HEK293 (cell line): ENCODE results near the gene CTTN.

ENCODE experiments used
- CTCF ChIP-seq: fragments of 450-650 bp; formaldehyde crosslinking; IDR thresholded peaks from 2 replicates; pipeline ENCODE4 v1.5.1; 2016; ENCODE audit warnings: missing biosample characterization, missing genetic modification characterization
- ZNF518A ChIP-seq: fragments of 450-650 bp; formaldehyde crosslinking; conservative IDR thresholded peaks from 2 replicates; pipeline ENCODE4 v1.5.1; 2016; ENCODE audit warnings: low read depth, missing biosample characterization, missing genetic modification characterization

- TF ChIP-seq CTCF (tag by site-specific recombination) (no peak), ZNF518A (tag by site-specific recombination) (no peak)
Measured at GRCh38 chr11:70410276-70411205, 12.2 kb downstream of the CTTN start.
